Stimulated activated naive B cell treated with anti-CD40 and anti-IgM and Interleukin-4, amounts not matched to agents 10 μg/mL and 1 μg/mL and 100 μg/mL, for 72 hours (primary cell): ENCODE measurements around the gene LDLRAD3.

ENCODE experiments used
- ATAC-seq, 2 donors: fragments of 150-1000 bp; cut with Tn5 transposase; replicated peaks; 2 replicates each; pipeline ENCODE4 v1.10.0; 2021; ENCODE audit warnings: moderate library complexity in 1 of 2
- DNase-seq: peaks from one replicate; pipeline ENCODE4 v3.0.0; 2021
- H3K27ac Mint-ChIP-seq: one replicate; pipeline ENCODE4 v1.8.0; 2022; ENCODE audit warnings: mild to moderate bottlenecking, mixed read lengths
- H3K27me3 Mint-ChIP-seq, 2 donors: one replicate each; pipeline ENCODE4 v1.8.0; 2022; ENCODE audit warnings: mixed read lengths in 2 of 2
- H3K36me3 Mint-ChIP-seq, 2 donors: one replicate each; pipeline ENCODE4 v1.8.0; 2022; ENCODE audit warnings: mixed read lengths in 2 of 2, mild to moderate bottlenecking in 1 of 2
- H3K4me1 Mint-ChIP-seq, 2 donors: one replicate each; pipeline ENCODE4 v1.8.0; 2022; ENCODE audit warnings: mixed read lengths in 2 of 2, mild to moderate bottlenecking in 1 of 2
- H3K4me3 Mint-ChIP-seq, 2 donors: one replicate each; pipeline ENCODE4 v1.8.0; 2022; ENCODE audit warnings: mild to moderate bottlenecking in 2 of 2, mixed read lengths in 2 of 2, moderate library complexity in 1 of 2
- H3K9me3 Mint-ChIP-seq, 2 donors: one replicate each; pipeline ENCODE4 v1.8.0; 2022; ENCODE audit warnings: mixed read lengths in 2 of 2, mild to moderate bottlenecking in 1 of 2

The LDLRAD3 gene

GRCh38 chr11:35978183-35978582, 34.3 kb downstream of the LDLRAD3 start:
- Mint-ChIP-seq H3K9me3 (peaks cover 3 to 12% of the 10 kb centered on the region in 2 donors), H3K4me3 (no peak overlapping the region), H3K27ac (no peak overlapping the region), H3K4me1 (no peaks in the 10 kb centered on the region), H3K27me3 (peaks cover 0 to 9% of the 10 kb centered on the region in 2 donors), H3K36me3 (no peaks in the 10 kb centered on the region)
- ATAC-seq, result no peak
- no peak for DNase-seq

- Mint-ChIP-seq H3K4me3 (no peak overlapping the region), H3K27ac (no peak overlapping the region), H3K9me3 (peaks cover 3 to 12% of the 10 kb centered on the region in 2 donors), H3K4me1 (no peaks in the 10 kb centered on the region), H3K36me3 (no peaks in the 10 kb centered on the region), H3K27me3 (peaks cover 0 to 9% of the 10 kb centered on the region in 2 donors)
- DNase-seq (no peak), ATAC-seq (no peak)
Observed at GRCh38 chr11:35978891-35979290, 35.0 kb downstream of the LDLRAD3 start.

DNA sequence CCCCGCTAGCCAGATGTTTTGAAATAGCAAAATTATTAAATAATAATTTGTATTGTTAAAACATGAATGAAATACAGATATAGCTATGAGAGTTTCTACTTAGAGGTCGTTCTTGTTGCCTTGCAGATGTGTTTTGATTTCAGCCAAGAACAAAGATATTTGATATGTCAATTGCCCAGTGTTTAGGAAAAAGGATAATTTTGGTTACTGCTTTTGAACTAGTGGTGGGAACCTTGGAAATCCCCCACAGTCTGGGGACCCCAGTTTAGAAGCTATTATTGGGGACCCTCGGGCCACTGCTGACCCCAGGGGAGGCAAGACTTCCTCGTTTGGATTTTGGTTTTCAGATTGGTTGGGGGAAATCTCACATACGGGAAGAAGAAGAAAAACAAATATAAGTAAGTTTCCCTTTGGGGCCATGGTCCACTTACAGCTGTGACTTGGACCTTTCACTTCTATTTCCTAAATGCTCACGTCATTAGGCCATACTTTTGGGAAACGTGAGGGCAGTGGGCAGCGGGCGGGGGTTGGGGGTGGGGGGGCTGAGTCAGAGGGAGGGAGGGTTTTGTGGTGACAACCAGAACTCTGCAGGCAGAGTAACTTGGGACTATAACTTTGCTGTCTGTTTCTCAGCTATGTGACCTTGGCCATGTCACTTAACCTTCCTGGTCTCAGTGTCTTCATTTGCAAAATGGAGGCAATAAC, 37.0 kb downstream of the LDLRAD3 start:
- no peak overlapping the region for H3K27ac Mint-ChIP-seq
- no peaks in the 10 kb centered on the region for H3K36me3 Mint-ChIP-seq
- no peak overlapping the region for H3K4me3 Mint-ChIP-seq

GRCh38 chr11:35981581-35981980, 37.7 kb downstream of the LDLRAD3 start:
- DNase-seq (no peak), ATAC-seq (no peak)
- H3K36me3 Mint-ChIP-seq, result no peaks in the 10 kb centered on the region
- H3K9me3 Mint-ChIP-seq, result peaks cover under 1 to 2% of the 10 kb centered on the region in 2 donors
- no peak overlapping the region for H3K27ac Mint-ChIP-seq
- H3K4me1 Mint-ChIP-seq, result no peaks in the 10 kb centered on the region
- peaks cover 0 to 6% of the 10 kb centered on the region in 2 donors for H3K27me3 Mint-ChIP-seq
- H3K4me3 Mint-ChIP-seq, result no peak overlapping the region

More for the DNA sequence above, 37.0 kb downstream of the LDLRAD3 start:
- no peaks in the 10 kb centered on the region for H3K4me1 Mint-ChIP-seq
- H3K9me3 Mint-ChIP-seq, result peaks cover 2 to 8% of the 10 kb centered on the region in 2 donors
- DNase-seq (no peak), ATAC-seq (no peak)
- H3K27me3 Mint-ChIP-seq, result peaks cover 0 to 14% of the 10 kb centered on the region in 2 donors

DNA sequence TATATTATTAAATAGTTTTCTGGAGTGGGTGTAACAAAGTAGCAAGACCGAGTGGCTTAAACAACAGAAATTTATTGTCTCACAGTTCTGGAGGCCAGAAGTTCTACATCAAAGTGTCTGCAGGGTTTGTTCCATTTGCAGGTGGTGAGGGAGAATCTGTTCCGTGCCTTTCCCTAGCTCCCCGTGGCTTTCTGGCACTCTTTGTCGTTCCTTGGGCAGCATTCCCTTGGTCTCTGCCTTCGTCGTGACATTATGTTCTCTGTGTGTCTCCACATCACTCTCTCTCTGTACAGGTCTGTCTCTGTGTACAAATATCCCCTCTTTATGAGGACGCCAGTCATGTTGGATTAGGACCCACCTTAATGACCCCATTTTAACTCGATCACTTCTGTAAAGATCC, 38.2 kb downstream of the LDLRAD3 start:
- Mint-ChIP-seq H3K4me1 (no peaks in the 10 kb centered on the region), H3K4me3 (no peak overlapping the region), H3K27me3 (peaks cover 0 to 5% of the 10 kb centered on the region in 2 donors), H3K36me3 (no peaks in the 10 kb centered on the region), H3K27ac (no peak overlapping the region), H3K9me3 (peaks cover 0 to 2% of the 10 kb centered on the region in 2 donors)
- ATAC-seq (no peak), DNase-seq (no peak)

DNA sequence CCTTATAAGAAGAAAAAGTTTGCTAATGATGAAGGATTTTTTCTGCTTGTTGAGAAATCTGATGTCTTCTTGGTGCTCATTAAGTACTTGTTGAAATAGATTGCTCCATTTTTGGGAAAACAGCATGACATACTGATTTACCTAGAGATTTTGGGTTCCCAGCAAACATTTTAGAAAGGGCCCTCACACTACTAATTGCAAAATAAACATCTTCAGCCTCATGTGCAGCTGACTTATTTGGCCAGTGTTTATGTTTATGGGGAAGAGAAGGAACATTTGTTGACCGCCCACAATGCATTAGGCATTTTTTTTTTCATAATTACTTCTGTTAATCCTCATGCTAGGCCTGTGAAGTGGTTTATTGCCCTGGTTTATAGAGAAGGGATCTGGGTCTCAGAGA, 40.1 kb downstream of the LDLRAD3 start:
- Mint-ChIP-seq H3K9me3 (peaks cover under 1 to 1% of the 10 kb centered on the region in 2 donors), H3K4me3 (no peak overlapping the region), H3K36me3 (no peaks in the 10 kb centered on the region), H3K27ac (no peak overlapping the region), H3K27me3 (peaks cover 0 to 5% of the 10 kb centered on the region in 2 donors), H3K4me1 (no peaks in the 10 kb centered on the region)
- ATAC-seq (no peak), DNase-seq (no peak)

GRCh38 chr11:35986947-35987346, 43.1 kb downstream of the LDLRAD3 start:
- DNase-seq (no peak), ATAC-seq (no peak)
- peaks cover 6 to 8% of the 10 kb centered on the region in 2 donors for H3K27me3 Mint-ChIP-seq
- no peaks in the 10 kb centered on the region for H3K4me1 Mint-ChIP-seq
- H3K36me3 Mint-ChIP-seq, result no peaks in the 10 kb centered on the region
- H3K4me3 Mint-ChIP-seq, result no peak overlapping the region
- H3K27ac Mint-ChIP-seq, result no peak overlapping the region
- peaks cover 4 to 5% of the 10 kb centered on the region in 2 donors for H3K9me3 Mint-ChIP-seq

DNA sequence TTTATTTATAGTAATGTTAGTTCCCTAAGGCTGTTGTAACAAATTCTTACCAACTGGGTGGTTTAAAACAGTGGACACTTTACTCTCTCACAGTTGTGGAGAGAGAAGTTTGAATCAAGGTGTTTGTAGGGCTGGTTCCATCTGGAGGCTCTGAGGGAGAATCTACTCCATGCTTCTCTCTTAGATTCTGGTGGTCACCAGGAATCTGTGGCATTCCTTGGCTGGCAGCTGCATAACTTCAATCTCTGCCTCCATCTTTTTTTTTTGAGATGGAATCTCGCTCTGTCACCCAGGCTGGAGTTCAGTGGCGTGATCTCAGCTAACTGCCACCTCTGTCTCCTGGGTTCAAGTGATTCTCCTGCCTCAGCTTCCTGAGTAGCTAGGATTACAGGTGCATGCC, 46.3 kb downstream of the LDLRAD3 start:
- ATAC-seq (no peak), DNase-seq (no peak)
- Mint-ChIP-seq H3K36me3 (no peaks in the 10 kb centered on the region), H3K4me1 (no peaks in the 10 kb centered on the region), H3K27ac (no peak overlapping the region), H3K4me3 (no peak overlapping the region), H3K9me3 (peaks cover 4 to 5% of the 10 kb centered on the region in 2 donors), H3K27me3 (peaks cover 10 to 11% of the 10 kb centered on the region in 2 donors)

DNA sequence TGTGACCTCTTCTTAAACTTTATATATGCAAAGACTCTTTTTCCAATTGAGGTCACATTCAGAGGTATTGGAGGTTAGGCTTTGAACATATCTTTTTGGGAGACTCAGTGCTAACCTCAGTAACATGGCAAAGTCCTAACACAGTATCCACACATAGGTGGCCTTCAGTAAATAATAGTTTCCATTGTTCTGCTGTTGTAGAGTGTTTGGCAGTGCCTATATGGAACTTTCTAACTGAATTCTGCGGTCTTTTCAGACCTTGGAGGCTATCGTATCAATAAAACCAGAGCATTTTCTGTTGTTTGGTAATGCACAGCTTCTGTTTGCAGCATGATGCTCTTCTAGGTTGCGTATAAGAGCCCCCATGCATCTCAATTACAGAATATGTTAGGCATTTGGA, 47.0 kb downstream of the LDLRAD3 start:
- Mint-ChIP-seq H3K27me3 (peaks cover 7 to 11% of the 10 kb centered on the region in 2 donors), H3K9me3 (peaks cover 5 to 6% of the 10 kb centered on the region in 2 donors), H3K4me3 (no peak overlapping the region), H3K27ac (no peak overlapping the region), H3K4me1 (no peaks in the 10 kb centered on the region), H3K36me3 (no peaks in the 10 kb centered on the region)
- DNase-seq (no peak), ATAC-seq (no peak)

GRCh38 chr11:35992548-35992947, 48.7 kb downstream of the LDLRAD3 start:
- no peak for DNase-seq
- ATAC-seq, result no peak
- peaks cover 5 to 6% of the 10 kb centered on the region in 2 donors for H3K9me3 Mint-ChIP-seq
- H3K36me3 Mint-ChIP-seq, result no peaks in the 10 kb centered on the region
- H3K4me1 Mint-ChIP-seq, result no peaks in the 10 kb centered on the region
- H3K4me3 Mint-ChIP-seq, result no peak overlapping the region
- H3K27me3 Mint-ChIP-seq, result peaks cover 7 to 11% of the 10 kb centered on the region in 2 donors
- no peak overlapping the region for H3K27ac Mint-ChIP-seq

DNA sequence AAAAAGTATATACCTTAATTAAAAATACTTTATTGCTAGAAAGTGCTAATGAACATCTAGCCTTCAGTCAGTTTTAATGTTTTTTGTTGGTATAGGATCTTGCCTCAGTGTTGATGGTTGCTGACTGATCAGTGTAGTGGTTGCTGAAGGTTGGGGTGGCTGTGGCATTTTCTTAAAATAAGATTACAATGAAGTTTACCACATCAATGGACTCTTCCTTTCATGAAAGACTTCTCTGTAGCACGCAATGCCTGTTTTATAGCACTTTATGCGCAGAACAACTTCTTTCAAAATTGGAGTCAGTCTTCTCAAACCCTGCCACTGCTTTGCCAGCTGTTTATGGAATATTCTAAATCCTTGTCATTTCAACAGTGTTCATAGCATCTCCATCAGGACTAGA, 50.6 kb downstream of the LDLRAD3 start:
- ATAC-seq, result no peak
- peaks cover 7 to 11% of the 10 kb centered on the region in 2 donors for H3K27me3 Mint-ChIP-seq
- no peak for DNase-seq
- no peak overlapping the region for H3K27ac Mint-ChIP-seq
- peaks cover 0 to 2% of the 10 kb centered on the region in 2 donors for H3K4me1 Mint-ChIP-seq
- peaks cover 0 to 3% of the 10 kb centered on the region in 2 donors for H3K9me3 Mint-ChIP-seq
- H3K36me3 Mint-ChIP-seq, result no peaks in the 10 kb centered on the region
- H3K4me3 Mint-ChIP-seq, result no peak overlapping the region

DNA sequence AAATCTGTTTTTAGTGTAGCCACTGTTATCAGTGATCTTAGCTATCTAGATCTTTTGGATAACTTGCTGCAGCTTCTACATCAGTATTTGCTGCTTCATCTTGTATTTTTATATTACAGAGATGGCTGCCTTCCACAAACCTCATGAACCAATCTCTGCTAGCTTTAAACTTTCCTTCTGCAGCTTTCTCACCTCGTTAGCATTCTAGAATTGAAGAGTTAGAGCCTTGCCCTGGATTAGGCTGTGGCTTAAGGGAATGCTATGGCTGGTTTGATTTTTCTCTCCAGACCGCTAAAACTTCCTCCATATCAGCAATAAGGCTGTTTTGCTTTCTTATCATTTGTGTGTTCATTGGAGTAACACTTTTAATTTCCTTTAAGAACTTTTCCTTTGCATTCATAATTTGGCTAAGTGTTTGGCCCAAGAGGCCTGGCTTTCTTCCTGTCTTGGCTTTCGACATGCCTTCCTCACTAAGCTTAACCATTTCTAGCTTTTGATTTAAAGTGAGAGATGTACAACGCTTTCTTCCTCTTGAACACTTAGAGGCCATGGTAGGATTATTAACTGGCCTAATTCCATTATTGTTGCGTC, 51.9 kb downstream of the LDLRAD3 start:
- no peak for ATAC-seq

GRCh38 chr11:35997902-35998520, 54.1 kb downstream of the LDLRAD3 start:
- ATAC-seq, result peak; percentile 53 to 58

More for the DNA sequence above, 51.9 kb downstream of the LDLRAD3 start:
- no peak for DNase-seq
- peaks cover 0 to 2% of the 10 kb centered on the region in 2 donors for H3K4me1 Mint-ChIP-seq
- peaks cover 4 to 6% of the 10 kb centered on the region in 2 donors for H3K27me3 Mint-ChIP-seq
- no peak overlapping the region for H3K27ac Mint-ChIP-seq
- no peaks in the 10 kb centered on the region for H3K36me3 Mint-ChIP-seq
- no peak overlapping the region for H3K4me3 Mint-ChIP-seq
- peaks cover 0 to 1% of the 10 kb centered on the region in 2 donors for H3K9me3 Mint-ChIP-seq

DNA sequence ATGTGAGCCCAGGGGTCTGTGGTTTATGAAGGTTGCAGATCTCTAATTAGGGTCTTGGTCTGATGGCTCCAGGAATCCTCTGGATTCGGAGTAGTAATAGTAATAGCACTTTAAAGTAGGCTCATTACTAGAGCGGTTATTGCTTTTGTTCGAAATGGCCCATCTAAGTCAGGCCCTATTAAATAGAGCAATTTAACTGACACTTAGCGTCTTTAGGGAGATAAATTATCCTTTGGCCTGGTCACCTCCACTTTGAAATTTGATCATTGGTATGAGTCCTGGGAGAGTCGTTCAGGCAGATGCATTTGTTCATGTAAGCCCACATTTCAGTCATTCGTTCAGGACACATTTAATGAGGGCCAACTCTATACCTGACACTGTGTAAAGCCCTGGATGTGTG, 54.8 kb downstream of the LDLRAD3 start:
- Mint-ChIP-seq H3K27ac (no peak overlapping the region), H3K4me3 (no peak overlapping the region), H3K27me3 (peaks cover 4 to 9% of the 10 kb centered on the region in 2 donors), H3K36me3 (no peaks in the 10 kb centered on the region), H3K4me1 (peaks cover 0 to 4% of the 10 kb centered on the region in 2 donors), H3K9me3 (peaks cover 0 to 1% of the 10 kb centered on the region in 2 donors)
- no peak for DNase-seq
- ATAC-seq, result no peak

More at GRCh38 chr11:35997902-35998520, 54.1 kb downstream of the LDLRAD3 start:
- peaks cover 0 to 1% of the 10 kb centered on the region in 2 donors for H3K9me3 Mint-ChIP-seq
- peak overlapping the region; percentile 31 for H3K27ac Mint-ChIP-seq
- no peak for DNase-seq
- no peaks in the 10 kb centered on the region for H3K36me3 Mint-ChIP-seq
- no peak overlapping the region for H3K4me3 Mint-ChIP-seq
- H3K27me3 Mint-ChIP-seq, result peaks cover 5 to 9% of the 10 kb centered on the region in 2 donors
- peaks cover 0 to 4% of the 10 kb centered on the region in 2 donors for H3K4me1 Mint-ChIP-seq
